Mucosa of descending colon (tissue), 3 donors: ENCODE results near the gene PCDH9. TPM values are rescaled to one million over a fixed set of nuclear protein-coding genes. Genes with fewer than 3 reads are reported as not detected.

Experiments
- ATAC-seq: fragments of 200-7000 bp; cut with Tn5 transposase; one replicate; pipeline ENCODE4 v1.9.1; 2020; ENCODE audit warnings: mild to moderate bottlenecking, moderate library complexity
- DNase-seq, 3 donors: peaks; one replicate each; pipeline ENCODE4 v3.0.0-alpha.2; 2020
- H3K36me3 ChIP-seq: fragments of 200-600 bp; one replicate; pipeline ENCODE4 v1.8.0; 2021; ENCODE audit warnings: low read depth, mild to moderate bottlenecking
- H3K4me1 ChIP-seq: fragments of 200-600 bp; one replicate; pipeline ENCODE4 v1.8.0; 2021; ENCODE audit warnings: low read depth, mild to moderate bottlenecking
- H3K4me3 ChIP-seq: fragments of 200-600 bp; one replicate; pipeline ENCODE4 v1.8.0; 2021; ENCODE audit warnings: mild to moderate bottlenecking
- H3K9me3 ChIP-seq: fragments of 200-600 bp; one replicate; pipeline ENCODE4 v1.8.0; 2021; ENCODE audit warnings: mild to moderate bottlenecking
- intact Hi-C, 2 donors: fragments of 100-400 bp; cut with DNase I in 1 of 2; cut with micrococcal nuclease in 1 of 2; formaldehyde crosslinking; loops; one replicate each; pipeline versions ENCODE4 v1.11.0 to v1.11.1; 2022; cut with DNase I, micrococcal nuclease
- total RNA-seq, 3 donors: library from RNA; stranded (reverse); fragmentation: NEBNext Ultra II Directional in 2 of 3; extraction: Animal tissue kit (Norgen Biotek cat#: 25700) in 2 of 3; gene quantifications; one replicate each; pipeline versions ENCODE4 v1.2.1 to v1.2.4, GENCODE V29; 2021 to 2023
- TF ChIP-seq, protein P1 (sequence below): fragments of 200-600 bp; IDR thresholded peaks from one replicate; pipeline ENCODE4 v1.8.0; 2022; ENCODE audit warnings: antibody characterized with exemption, mild to moderate bottlenecking
- donor health status: DM: no; HTN: no; CAD: no; lungs with moderate emphysema.
- donor health status: DM: no; HTN: no; CAD: no.
- donor health status: DM: no; HTN: yes; CAD: no.

PCDH9 gene
- total RNA-seq, 3 donors from 2014 or later = 0.58 to 5.0 (median 0.80) TPM

DNA sequence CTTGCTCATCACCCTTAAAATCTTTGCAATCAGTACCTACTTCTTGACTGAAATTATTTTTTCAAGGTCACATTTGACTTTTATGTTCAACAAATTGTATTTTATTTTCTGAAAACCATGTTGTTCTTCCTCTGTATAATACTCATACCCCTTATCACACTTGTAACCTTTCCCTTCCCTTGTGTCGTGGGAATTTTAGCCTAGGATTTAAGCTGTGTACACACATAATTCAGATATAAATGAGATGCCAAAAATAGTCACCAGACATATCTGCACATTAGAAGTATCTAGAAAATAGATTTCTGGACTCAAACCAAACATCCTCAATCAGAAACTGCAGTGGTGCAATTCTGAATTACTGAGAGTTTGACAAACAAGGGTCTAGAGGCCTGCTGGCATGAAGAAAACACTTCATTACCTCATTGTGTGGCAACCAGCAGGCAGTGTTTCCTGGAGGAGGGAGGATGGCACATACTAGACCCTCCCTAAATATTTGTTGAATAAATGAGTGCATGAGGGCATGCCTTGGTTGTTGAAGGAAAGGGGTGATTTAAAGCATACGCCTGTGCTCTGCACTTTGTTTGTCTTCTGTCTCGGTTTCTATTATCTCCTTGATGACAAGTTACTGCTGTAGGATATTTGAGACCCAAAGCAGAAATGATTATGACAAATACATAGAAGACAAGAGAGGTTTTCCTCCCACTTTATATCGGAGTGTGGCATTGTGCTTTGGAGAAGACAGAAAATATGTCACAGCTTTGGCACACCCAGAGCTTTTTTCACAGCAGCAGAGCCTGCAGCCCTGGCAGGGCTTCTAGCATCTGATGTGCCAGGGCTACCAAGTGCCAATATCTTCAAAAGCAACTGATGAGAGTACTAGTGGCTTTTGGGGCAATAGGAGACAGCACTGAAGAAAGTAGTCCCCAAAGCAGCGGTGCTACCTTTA is 881.1 kb downstream of the PCDH9 start:
- ATAC-seq (no peak), DNase-seq (no peak)
- Histone ChIP-seq H3K4me3 (no peak overlapping the region), H3K9me3 (no peaks in the 10 kb centered on the region), H3K36me3 (no peaks in the 10 kb centered on the region), H3K4me1 (peaks cover 4% of the 10 kb centered on the region)
- TF ChIP-seq, protein P1, sequence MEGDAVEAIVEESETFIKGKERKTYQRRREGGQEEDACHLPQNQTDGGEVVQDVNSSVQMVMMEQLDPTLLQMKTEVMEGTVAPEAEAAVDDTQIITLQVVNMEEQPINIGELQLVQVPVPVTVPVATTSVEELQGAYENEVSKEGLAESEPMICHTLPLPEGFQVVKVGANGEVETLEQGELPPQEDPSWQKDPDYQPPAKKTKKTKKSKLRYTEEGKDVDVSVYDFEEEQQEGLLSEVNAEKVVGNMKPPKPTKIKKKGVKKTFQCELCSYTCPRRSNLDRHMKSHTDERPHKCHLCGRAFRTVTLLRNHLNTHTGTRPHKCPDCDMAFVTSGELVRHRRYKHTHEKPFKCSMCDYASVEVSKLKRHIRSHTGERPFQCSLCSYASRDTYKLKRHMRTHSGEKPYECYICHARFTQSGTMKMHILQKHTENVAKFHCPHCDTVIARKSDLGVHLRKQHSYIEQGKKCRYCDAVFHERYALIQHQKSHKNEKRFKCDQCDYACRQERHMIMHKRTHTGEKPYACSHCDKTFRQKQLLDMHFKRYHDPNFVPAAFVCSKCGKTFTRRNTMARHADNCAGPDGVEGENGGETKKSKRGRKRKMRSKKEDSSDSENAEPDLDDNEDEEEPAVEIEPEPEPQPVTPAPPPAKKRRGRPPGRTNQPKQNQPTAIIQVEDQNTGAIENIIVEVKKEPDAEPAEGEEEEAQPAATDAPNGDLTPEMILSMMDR = no peak
- intact Hi-C loops = no loop called here

DNA sequence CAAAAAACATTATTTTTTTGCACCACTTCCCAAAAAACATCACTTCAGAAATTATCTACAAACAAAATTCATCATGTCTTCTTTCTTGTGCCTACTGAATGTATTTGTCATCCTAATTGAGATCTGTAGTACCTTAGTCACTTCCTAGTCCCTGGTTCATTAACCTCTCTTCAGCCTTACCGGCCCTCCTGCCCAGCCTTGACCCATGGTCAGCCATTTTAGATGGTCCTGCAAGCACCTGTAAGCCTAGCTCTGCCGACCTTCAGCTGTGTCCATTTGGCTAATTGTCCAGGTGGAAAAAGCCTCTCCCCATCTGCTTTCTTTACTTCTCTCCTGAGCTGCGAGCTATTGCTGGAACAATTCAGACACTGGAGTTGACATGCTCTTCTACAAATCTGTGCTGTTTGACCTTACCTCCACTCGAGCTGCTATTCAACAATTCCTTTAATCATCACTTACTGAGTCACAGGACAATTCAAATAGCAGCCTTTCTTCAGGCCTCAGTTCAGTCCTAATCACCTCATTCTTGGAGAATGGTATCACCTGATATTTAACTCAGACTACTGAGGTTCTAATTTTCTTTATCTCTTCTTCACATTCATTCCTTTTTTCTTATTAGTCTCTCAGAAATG is 882.5 kb downstream of the PCDH9 start:
- DNase-seq = no peak
- intact Hi-C loops = no loop called here
- H3K36me3 ChIP-seq = no peaks in the 10 kb centered on the region
- no peak overlapping the region for H3K4me3 ChIP-seq
- ATAC-seq = no peak
- no peaks in the 10 kb centered on the region for H3K4me1 ChIP-seq
- no peaks in the 10 kb centered on the region for H3K9me3 ChIP-seq
- TF ChIP-seq, protein P1 = no peak

DNA sequence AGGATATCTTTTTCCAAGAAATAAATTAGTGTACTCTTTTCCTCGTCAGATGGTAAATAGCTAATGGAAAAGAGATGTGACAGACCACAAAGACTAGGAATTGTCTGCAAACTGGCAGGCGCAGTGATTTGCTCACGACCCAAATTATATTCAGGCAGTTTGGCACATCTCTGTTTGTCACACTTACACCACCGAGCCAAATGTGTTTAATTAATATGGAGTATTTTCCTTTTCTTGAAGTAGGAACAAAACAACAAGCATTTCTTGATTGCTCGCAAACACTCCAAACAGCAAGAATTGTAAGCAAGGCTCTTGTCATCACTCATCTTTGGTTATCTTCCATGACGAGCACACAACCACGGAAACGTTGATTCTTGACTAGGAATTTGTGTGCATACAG is 884.2 kb downstream of the PCDH9 start:
- no peak overlapping the region for H3K4me3 ChIP-seq
- DNase-seq = no peak
- TF ChIP-seq, protein P1 = no peak
- no peak for ATAC-seq
- H3K36me3 ChIP-seq = no peaks in the 10 kb centered on the region
- no peaks in the 10 kb centered on the region for H3K9me3 ChIP-seq
- intact Hi-C loops = no loop called here
- H3K4me1 ChIP-seq = no peaks in the 10 kb centered on the region

DNA sequence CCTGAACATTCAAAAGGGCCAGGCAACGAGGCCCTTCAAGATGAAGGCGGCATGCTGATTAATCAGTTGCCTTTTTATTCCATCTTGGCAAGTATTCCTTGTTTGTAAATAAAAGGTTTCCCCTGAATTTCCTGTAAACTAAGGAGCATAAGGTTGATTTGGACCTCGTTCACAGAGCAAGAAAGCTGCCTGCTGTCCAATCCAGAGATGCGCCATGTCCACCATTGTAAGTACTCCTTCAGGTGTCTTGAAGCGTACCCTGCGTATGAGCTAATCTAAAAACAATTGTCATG is 884.7 kb downstream of the PCDH9 start:
- no peak for ATAC-seq
- no peak for DNase-seq
- TF ChIP-seq, protein P1 = no peak
- intact Hi-C loops = no loop called here
- no peaks in the 10 kb centered on the region for H3K36me3 ChIP-seq
- no peak overlapping the region for H3K4me3 ChIP-seq
- H3K9me3 ChIP-seq = no peaks in the 10 kb centered on the region
- H3K4me1 ChIP-seq = no peaks in the 10 kb centered on the region

DNA sequence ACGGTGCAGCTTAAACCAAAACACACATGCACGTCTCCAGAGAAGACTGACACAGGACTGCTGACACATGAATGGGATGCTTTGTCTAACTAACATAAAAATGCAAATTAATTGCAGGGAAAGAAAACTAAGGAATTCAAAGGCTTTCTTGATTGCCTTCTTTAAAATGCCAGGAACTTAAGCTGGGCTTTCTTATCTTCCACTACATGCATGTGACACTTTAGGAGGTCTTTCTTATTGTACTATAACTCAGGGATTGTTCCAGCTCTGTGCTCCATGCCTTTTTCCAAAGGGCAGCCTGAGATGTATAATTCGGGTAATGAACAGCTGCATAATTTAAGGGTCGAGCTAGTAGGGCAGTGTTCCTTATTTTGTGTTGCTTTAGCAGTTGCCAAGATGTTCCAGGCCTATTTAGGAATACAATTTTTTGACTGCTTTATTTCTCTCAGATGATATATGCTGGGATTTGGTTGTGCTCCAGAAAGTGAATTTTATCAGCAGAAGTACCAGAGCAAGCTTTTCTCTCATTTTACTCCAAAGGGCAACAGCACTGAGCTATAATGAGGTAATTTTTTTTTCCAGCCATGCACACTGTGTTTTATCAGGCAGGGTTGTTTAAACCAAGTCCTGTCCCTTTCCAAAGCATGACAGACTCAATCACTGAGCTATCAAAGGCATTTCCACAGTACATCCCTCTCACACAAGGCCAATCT is 885.2 kb downstream of the PCDH9 start:
- Histone ChIP-seq H3K9me3 (no peaks in the 10 kb centered on the region), H3K4me3 (no peak overlapping the region), H3K36me3 (no peaks in the 10 kb centered on the region), H3K4me1 (no peaks in the 10 kb centered on the region)
- TF ChIP-seq, protein P1 = no peak
- ATAC-seq (no peak), DNase-seq (no peak)
- intact Hi-C loops = no loop called here
